Activated CD8-positive, alpha-beta T cell treated with anti-CD3 and anti-CD28 coated beads, Interleukin-2, amount 10 ng/mL, durations not matched to agents 7 days and 5 days (primary cell): ENCODE measurements around the gene MTFP1. TPM values are rescaled to one million over a fixed set of nuclear protein-coding genes. Genes with fewer than 3 reads are reported as not detected.
A peak's percentile ranks its signal among the peaks of the same experiment; 100 is the strongest.
"Not testable (repeated sequence)": the region's sequence is repeated elsewhere in the genome, so short reads cannot be mapped to it uniquely, and the experiment has no call there.

Source experiments
- ATAC-seq: fragments of 150-1000 bp; cut with Tn5 transposase; one replicate; pipeline ENCODE4 v1.10.0; 2021; ENCODE audit warnings: moderate library complexity
- CTCF ChIA-PET: fragments of 350-600 bp; sonication (Branson Sonifier 250); formaldehyde crosslinking; loops from one replicate; lab custom pipeline; 2021; ENCODE audit warnings: antibody characterized with exemption; lab: Charles Lee
- POLR2A ChIA-PET: fragments of 350-600 bp; sonication (Branson Sonifier 250); formaldehyde crosslinking; loops from one replicate; lab custom pipeline; 2021; ENCODE audit warnings: antibody characterized with exemption; lab: Charles Lee
- DNase-seq: peaks from one replicate; pipeline ENCODE4 v3.0.0-alpha.2; 2020
- H3K27ac Mint-ChIP-seq: one replicate; pipeline ENCODE4 v1.8.0; 2021; ENCODE audit warnings: mild to moderate bottlenecking, mixed read lengths
- H3K27me3 Mint-ChIP-seq: one replicate; pipeline ENCODE4 v1.8.0; 2021; ENCODE audit warnings: low read depth, mixed read lengths
- H3K36me3 Mint-ChIP-seq: one replicate; pipeline ENCODE4 v1.8.0; 2021; ENCODE audit warnings: low read depth, mixed read lengths
- H3K4me1 Mint-ChIP-seq: one replicate; pipeline ENCODE4 v1.8.0; 2021; ENCODE audit warnings: low read depth, mixed read lengths
- H3K4me3 Mint-ChIP-seq: one replicate; pipeline ENCODE4 v1.8.0; 2021; ENCODE audit warnings: mild to moderate bottlenecking, mixed read lengths
- H3K9me3 Mint-ChIP-seq: one replicate; pipeline ENCODE4 v1.8.0; 2022; ENCODE audit warnings: mixed read lengths; ENCODE audit not compliant: insufficient read depth
- total RNA-seq, 2 experiments: library from RNA; stranded (reverse); gene quantifications; one replicate each; pipeline ENCODE4 v1.2.3, GENCODE V29; 2021

Gene MTFP1
- total RNA-seq, 2 experiments from 2014 or later = 67.4 to 68.0 TPM

DNA sequence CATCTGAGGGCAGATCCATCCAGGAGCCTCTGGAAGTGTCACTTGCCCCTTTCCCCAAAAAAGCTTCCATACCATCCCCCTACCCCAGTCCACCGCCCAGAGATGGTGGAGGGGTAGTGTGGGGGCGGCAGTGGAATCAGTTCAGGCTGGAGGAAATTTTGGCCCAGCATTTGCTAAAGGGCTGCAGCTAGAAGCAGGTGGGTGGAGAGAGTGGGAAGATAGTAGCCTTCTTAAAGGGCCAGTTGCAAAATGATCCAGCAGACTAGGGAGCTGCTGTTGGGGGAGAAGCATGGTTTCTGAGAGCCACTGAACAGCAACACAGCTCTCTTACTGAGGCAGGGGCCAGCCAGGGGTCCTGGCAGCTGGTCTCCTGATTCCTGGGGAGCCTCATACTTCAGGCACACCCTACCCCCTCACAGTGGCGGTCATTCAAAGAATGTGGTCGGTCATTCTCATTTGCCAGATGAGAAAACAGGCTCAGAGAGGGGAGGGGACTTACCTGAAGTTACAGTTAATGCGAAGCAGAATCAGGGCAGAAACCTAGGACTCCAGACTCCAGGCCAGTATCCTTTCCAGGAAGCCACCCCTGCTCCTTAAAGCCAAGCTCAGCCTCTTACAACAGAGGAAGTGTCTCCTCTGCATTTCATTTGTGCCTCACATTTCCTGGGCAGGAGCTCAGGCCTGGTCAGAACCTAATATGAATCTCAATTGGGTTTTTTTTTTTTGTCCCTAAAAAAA lies 23.4 kb upstream of the MTFP1 start:
- Mint-ChIP-seq H3K36me3 (peaks cover 16% of the 10 kb centered on the region), H3K4me1 (peaks cover 21% of the 10 kb centered on the region), H3K4me3 (no peak overlapping the region), H3K27me3 (no peaks in the 10 kb centered on the region), H3K27ac (no peak overlapping the region), H3K9me3 (no peaks in the 10 kb centered on the region)
- ChIA-PET CTCF (interaction anchor here (1.0 to 1.4 kb wide), 7 partner anchors 9 to 294 kb away, joined by 3 to 4 read pairs (median 3); partner anchors contain the start of gene CASTOR1), POLR2A (interaction anchor here (0.9 to 2.3 kb wide), 2 partner anchors 20 to 22 kb away, joined by 3 to 11 read pairs; no protein-coding TSS in a partner anchor)
- DNase-seq (no peak), ATAC-seq (no peak)

GRCh38 chr22:30402766-30403104 lies 22.8 kb upstream of the MTFP1 start:
- not testable (repeated sequence) for H3K4me3 Mint-ChIP-seq, DNase-seq, H3K27ac Mint-ChIP-seq, H3K9me3 Mint-ChIP-seq, H3K27me3 Mint-ChIP-seq, ATAC-seq
- Mint-ChIP-seq H3K36me3 (peaks cover 16% of the 10 kb centered on the region), H3K4me1 (peaks cover 18% of the 10 kb centered on the region)
- CTCF ChIA-PET = interaction anchor here (1.0 to 1.4 kb wide), 6 partner anchors 9 to 294 kb away, joined by 3 to 4 read pairs (median 4); partner anchors contain the start of gene CASTOR1
- POLR2A ChIA-PET = interaction anchor here (2.3 kb wide), 1 partner anchor 21 kb away, joined by 11 read pairs; no protein-coding TSS in a partner anchor

- ChIA-PET CTCF (interaction anchor here (2.7 kb wide), 1 partner anchor 21 kb away, joined by 18 read pairs; the partner anchor contains the start of gene MTFP1), POLR2A (no interaction called here)
- no peaks in the 10 kb centered on the region for H3K9me3 Mint-ChIP-seq
- ATAC-seq (no peak), DNase-seq (no peak)
- no peak overlapping the region for H3K4me3 Mint-ChIP-seq
- H3K27ac Mint-ChIP-seq = no peak overlapping the region
- peaks cover 11% of the 10 kb centered on the region for H3K4me1 Mint-ChIP-seq
- no peaks in the 10 kb centered on the region for H3K27me3 Mint-ChIP-seq
- peaks cover 17% of the 10 kb centered on the region for H3K36me3 Mint-ChIP-seq
Measured at GRCh38 chr22:30404307-30404706, 21.3 kb upstream of the MTFP1 start.

- no peak for DNase-seq
- POLR2A ChIA-PET = interaction anchor here (2.0 kb wide), 1 partner anchor 18 kb away, joined by 9 read pairs; no protein-coding TSS in a partner anchor
- Mint-ChIP-seq H3K27ac (no peak overlapping the region), H3K27me3 (no peaks in the 10 kb centered on the region), H3K4me3 (no peak overlapping the region), H3K9me3 (no peaks in the 10 kb centered on the region), H3K4me1 (peaks cover 11% of the 10 kb centered on the region), H3K36me3 (peaks cover 21% of the 10 kb centered on the region)
- CTCF ChIA-PET = interaction anchor here (1.1 to 2.7 kb wide), 4 partner anchors 9 to 32 kb away, joined by 3 to 18 read pairs (median 3); partner anchors contain the start of genes MTFP1 and SEC14L2
- no peak for ATAC-seq
Measured at GRCh38 chr22:30405731-30406130, 19.8 kb upstream of the MTFP1 start.

DNA sequence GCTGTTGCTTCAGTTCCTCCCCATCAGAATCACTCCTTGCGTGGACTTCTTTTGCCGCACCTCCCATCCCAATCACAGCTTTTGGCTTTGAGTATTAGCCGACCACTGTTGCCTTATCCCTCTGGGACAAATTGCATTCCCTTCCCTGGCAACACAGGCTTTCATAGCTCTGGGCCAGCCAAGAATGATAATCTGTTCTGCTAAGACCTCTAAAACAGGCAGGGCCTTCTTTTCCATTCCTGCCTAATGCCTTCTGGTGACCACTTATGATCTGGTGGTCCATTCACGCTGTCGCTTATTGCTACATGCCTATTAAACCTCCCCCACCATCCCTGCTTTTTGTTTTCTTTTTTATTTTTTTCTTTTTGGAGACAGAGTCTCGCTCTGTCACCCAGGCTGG lies 19.2 kb upstream of the MTFP1 start:
- Mint-ChIP-seq H3K27ac (no peak overlapping the region), H3K4me3 (no peak overlapping the region), H3K4me1 (peaks cover 11% of the 10 kb centered on the region), H3K9me3 (no peaks in the 10 kb centered on the region), H3K27me3 (no peaks in the 10 kb centered on the region), H3K36me3 (peaks cover 24% of the 10 kb centered on the region)
- DNase-seq = no peak
- CTCF ChIA-PET = interaction anchor here (1.0 to 2.7 kb wide), 4 partner anchors 9 to 31 kb away, joined by 3 to 18 read pairs (median 3); partner anchors contain the start of genes MTFP1, RNF215 and SEC14L2
- ATAC-seq = no peak
- POLR2A ChIA-PET = interaction anchor here (2.0 kb wide), 1 partner anchor 17 kb away, joined by 9 read pairs; no protein-coding TSS in a partner anchor

GRCh38 chr22:30408388-30409102 lies 17.0 kb upstream of the MTFP1 start:
- DNase-seq (no peak), ATAC-seq (no peak)
- H3K4me1 Mint-ChIP-seq = peaks cover 8% of the 10 kb centered on the region
- no peak overlapping the region for H3K4me3 Mint-ChIP-seq
- H3K27me3 Mint-ChIP-seq = no peaks in the 10 kb centered on the region
- ChIA-PET POLR2A (no interaction called here), CTCF (interaction anchor here (1.0 to 5.3 kb wide), 4 partner anchors 13 to 76 kb away, joined by 3 to 26 read pairs (median 6); no protein-coding TSS in a partner anchor)
- no peak overlapping the region for H3K27ac Mint-ChIP-seq
- peaks cover 33% of the 10 kb centered on the region for H3K36me3 Mint-ChIP-seq
- no peaks in the 10 kb centered on the region for H3K9me3 Mint-ChIP-seq

DNA sequence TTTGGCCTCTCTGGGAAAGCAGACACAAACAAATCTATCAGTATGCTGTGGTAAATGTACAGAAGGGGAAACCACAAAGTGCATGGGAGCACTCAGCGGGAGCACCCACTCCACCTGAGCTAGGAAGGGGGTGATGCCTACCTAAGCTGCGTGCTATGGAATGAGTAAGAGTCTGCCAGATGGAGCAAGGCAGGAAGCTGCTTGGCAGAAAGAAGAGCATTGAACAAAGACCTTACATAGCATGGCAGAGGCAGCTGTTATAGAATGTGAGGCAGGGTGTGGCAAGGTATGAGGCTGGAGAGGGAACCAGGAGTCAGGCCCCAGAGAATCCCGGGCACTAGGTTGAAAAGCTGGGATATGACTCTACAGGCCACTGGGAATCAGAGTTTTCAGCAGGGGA lies 13.8 kb upstream of the MTFP1 start:
- DNase-seq = no peak
- ATAC-seq = no peak
- CTCF ChIA-PET = interaction anchor here (1.2 to 5.3 kb wide), 6 partner anchors 10 to 304 kb away, joined by 3 to 26 read pairs (median 4); no protein-coding TSS in a partner anchor
- Mint-ChIP-seq H3K9me3 (no peaks in the 10 kb centered on the region), H3K4me3 (no peak overlapping the region), H3K4me1 (peaks cover 18% of the 10 kb centered on the region), H3K27me3 (no peaks in the 10 kb centered on the region), H3K36me3 (peaks cover 49% of the 10 kb centered on the region), H3K27ac (no peak overlapping the region)
- POLR2A ChIA-PET = interaction anchor here (0.9 to 2.7 kb wide), 2 partner anchors 12 to 15 kb away, joined by 3 to 11 read pairs; partner anchors contain the start of gene SEC14L2

DNA sequence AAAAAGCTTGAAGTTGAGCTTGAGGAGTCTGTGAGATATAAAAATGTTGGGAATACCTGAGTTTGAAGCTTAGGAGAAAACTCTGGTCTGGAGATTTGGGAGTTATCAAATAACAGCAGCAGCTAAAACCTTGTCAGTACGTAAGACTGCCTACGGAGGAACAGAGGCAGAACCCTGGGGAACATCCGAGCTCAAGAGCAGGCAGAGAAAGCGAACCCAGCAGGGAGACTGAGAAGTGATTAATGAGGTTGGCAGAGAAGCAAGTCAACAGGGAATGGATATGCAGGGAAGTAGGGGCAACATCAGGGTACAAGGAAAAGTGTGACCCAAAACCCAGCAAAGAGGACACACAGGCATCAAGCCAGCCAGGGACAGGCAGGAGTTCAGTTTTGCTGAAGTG lies 12.6 kb upstream of the MTFP1 start:
- H3K36me3 Mint-ChIP-seq = peaks cover 55% of the 10 kb centered on the region
- DNase-seq = no peak
- H3K9me3 Mint-ChIP-seq = no peaks in the 10 kb centered on the region
- ChIA-PET CTCF (interaction anchor here (1.0 to 5.3 kb wide), 7 partner anchors 9 to 124 kb away, joined by 3 to 26 read pairs (median 6); partner anchors contain the start of gene SEC14L2), POLR2A (interaction anchor here (2.2 kb wide), 1 partner anchor 10 kb away, joined by 17 read pairs; no protein-coding TSS in a partner anchor)
- H3K27me3 Mint-ChIP-seq = no peaks in the 10 kb centered on the region
- ATAC-seq = no peak
- no peak overlapping the region for H3K27ac Mint-ChIP-seq
- H3K4me3 Mint-ChIP-seq = no peak overlapping the region
- peaks cover 18% of the 10 kb centered on the region for H3K4me1 Mint-ChIP-seq

GRCh38 chr22:30413745-30414524 lies 11.6 kb upstream of the MTFP1 start:
- peaks cover 11% of the 10 kb centered on the region for H3K4me1 Mint-ChIP-seq
- H3K27me3 Mint-ChIP-seq = no peaks in the 10 kb centered on the region
- ChIA-PET CTCF (interaction anchor here (1.0 to 2.5 kb wide), 9 partner anchors 8 to 32 kb away, joined by 3 to 15 read pairs (median 7); partner anchors contain the start of genes MTFP1 and SEC14L2), POLR2A (interaction anchor here (1.4 to 2.2 kb wide), 2 partner anchors 9 to 17 kb away, joined by 9 to 17 read pairs; partner anchors contain the start of gene SEC14L2)
- ATAC-seq = no peak
- H3K4me3 Mint-ChIP-seq = no peak overlapping the region
- H3K36me3 Mint-ChIP-seq = peaks cover 62% of the 10 kb centered on the region
- DNase-seq = no peak
- H3K27ac Mint-ChIP-seq = peak overlapping the region; percentile 49
- no peaks in the 10 kb centered on the region for H3K9me3 Mint-ChIP-seq

- Mint-ChIP-seq H3K9me3 (no peaks in the 10 kb centered on the region), H3K4me3 (no peak overlapping the region), H3K27ac (peak overlapping the region; percentile 49), H3K36me3 (peaks cover 64% of the 10 kb centered on the region), H3K27me3 (no peaks in the 10 kb centered on the region), H3K4me1 (peaks cover 9% of the 10 kb centered on the region)
- ChIA-PET CTCF (interaction anchor here (0.9 to 2.5 kb wide), 6 partner anchors 10 to 31 kb away, joined by 3 to 15 read pairs (median 11); partner anchors contain the start of genes MTFP1, RNF215 and SEC14L2), POLR2A (interaction anchor here (1.4 to 2.2 kb wide), 2 partner anchors 9 to 17 kb away, joined by 9 to 17 read pairs; partner anchors contain the start of gene SEC14L2)
- ATAC-seq (no peak), DNase-seq (no peak)
Measured at GRCh38 chr22:30414525-30415047, 11.0 kb upstream of the MTFP1 start.
